SK-N-SH treated with all-trans-retinoic acid at 6 μM for 48 hours (cell line): ENCODE data around the gene HES5.

ENCODE experiments used
- ATAC-seq: fragments of 200-7000 bp; cut with Tn5 transposase; 3 replicates; pipeline ENCODE4 v1.9.1; 2020; ENCODE audit warnings: mild to moderate bottlenecking, moderate library complexity
- ARNTL ChIP-seq: fragments of 450-650 bp; formaldehyde crosslinking; IDR thresholded peaks from 2 replicates; pipeline ENCODE4 v1.5.0; 2020; ENCODE audit warnings: low read depth, mild to moderate bottlenecking, moderate library complexity, borderline replicate concordance
- BACH2 ChIP-seq: fragments of 250-450 bp; sonication (Bioruptor Pico); IDR thresholded peaks from 2 replicates; pipeline ENCODE4 v1.9.0; 2021; ENCODE audit warnings: mild to moderate bottlenecking, borderline replicate concordance
- CSDC2 ChIP-seq: fragments of 250-450 bp; sonication (Bioruptor Pico); IDR thresholded peaks from 2 replicates; pipeline ENCODE4 v1.5.0; 2020; ENCODE audit warnings: mild to moderate bottlenecking, moderate library complexity
- ESRRG ChIP-seq: fragments of 250-450 bp; sonication (Bioruptor Pico); IDR thresholded peaks from 2 replicates; pipeline ENCODE4 v1.6.1; 2021; ENCODE audit warnings: mild to moderate bottlenecking
- GLIS3 ChIP-seq: fragments of 250-450 bp; sonication (Bioruptor Pico); IDR thresholded peaks from 2 replicates; pipeline ENCODE4 v1.5.0; 2020; ENCODE audit warnings: mild to moderate bottlenecking, moderate library complexity
- ISL1 ChIP-seq: fragments of 250-450 bp; sonication (Bioruptor Pico); IDR thresholded peaks from 2 replicates; pipeline ENCODE4 v2.1.2; 2022; ENCODE audit warnings: mild to moderate bottlenecking, moderate library complexity
- OSR1 ChIP-seq: fragments of 250-450 bp; sonication (Bioruptor Pico); IDR thresholded peaks from 2 replicates; pipeline ENCODE4 v1.8.0; 2022; ENCODE audit warnings: moderate library complexity, mild to moderate bottlenecking, inconsistent platforms
- PPARA ChIP-seq: fragments of 250-450 bp; sonication (Bioruptor Pico); IDR thresholded peaks from 2 replicates; pipeline ENCODE4 v1.5.0; 2020; ENCODE audit warnings: mild to moderate bottlenecking, borderline replicate concordance
- TCF4 ChIP-seq: fragments of 250-450 bp; sonication (Bioruptor Pico); IDR thresholded peaks from 2 replicates; pipeline ENCODE4 v1.8.0; 2021; ENCODE audit warnings: mild to moderate bottlenecking, moderate library complexity, borderline replicate concordance
- ZC3H10 ChIP-seq: fragments of 250-450 bp; sonication (Bioruptor Pico); IDR thresholded peaks from 2 replicates; pipeline ENCODE4 v1.5.1; 2021; ENCODE audit warnings: mild to moderate bottlenecking, moderate library complexity
- ZFP3 ChIP-seq: fragments of 250-450 bp; sonication (Bioruptor Pico); IDR thresholded peaks from 2 replicates; pipeline ENCODE4 v1.5.0; 2020; ENCODE audit warnings: mild to moderate bottlenecking, moderate library complexity
- ZNF565 ChIP-seq: fragments of 450-650 bp; formaldehyde crosslinking; conservative IDR thresholded peaks from 2 replicates; pipeline ENCODE4 v1.5.0; 2020; ENCODE audit warnings: low read depth, mild to moderate bottlenecking, moderate library complexity
- ZNF8 ChIP-seq: fragments of 450-650 bp; formaldehyde crosslinking; IDR thresholded peaks from 2 replicates; pipeline ENCODE4 v1.5.0; 2020; ENCODE audit warnings: mild to moderate bottlenecking, moderate library complexity
- TF ChIP-seq, protein P1 (sequence below): fragments of 250-450 bp; sonication (Bioruptor Pico); IDR thresholded peaks from 2 replicates; pipeline ENCODE4 v1.8.0; 2020; ENCODE audit warnings: mild to moderate bottlenecking, moderate library complexity, borderline replicate concordance
- TF ChIP-seq, protein P2 (sequence below): fragments of 250-450 bp; sonication (Bioruptor Pico); IDR thresholded peaks from 2 replicates; pipeline ENCODE4 v1.5.1; 2021; ENCODE audit warnings: mild to moderate bottlenecking, moderate library complexity
- TF ChIP-seq, protein P3 (sequence below): fragments of 250-450 bp; sonication (Bioruptor Pico); IDR thresholded peaks from 2 replicates; pipeline ENCODE4 v1.5.1; 2020; ENCODE audit warnings: low read depth, mild to moderate bottlenecking, moderate library complexity
- TF ChIP-seq, protein P4 (sequence below): fragments of 250-450 bp; sonication (Bioruptor Pico); IDR thresholded peaks from 2 replicates; pipeline ENCODE4 v1.8.0; 2021; ENCODE audit warnings: low read depth, mild to moderate bottlenecking, moderate library complexity, borderline replicate concordance
- TF ChIP-seq, protein P5 (sequence below): fragments of 250-450 bp; sonication (Bioruptor Pico); IDR thresholded peaks from 2 replicates; pipeline ENCODE4 v1.5.0; 2020; ENCODE audit warnings: mild to moderate bottlenecking, moderate library complexity

The HES5 gene

DNA sequence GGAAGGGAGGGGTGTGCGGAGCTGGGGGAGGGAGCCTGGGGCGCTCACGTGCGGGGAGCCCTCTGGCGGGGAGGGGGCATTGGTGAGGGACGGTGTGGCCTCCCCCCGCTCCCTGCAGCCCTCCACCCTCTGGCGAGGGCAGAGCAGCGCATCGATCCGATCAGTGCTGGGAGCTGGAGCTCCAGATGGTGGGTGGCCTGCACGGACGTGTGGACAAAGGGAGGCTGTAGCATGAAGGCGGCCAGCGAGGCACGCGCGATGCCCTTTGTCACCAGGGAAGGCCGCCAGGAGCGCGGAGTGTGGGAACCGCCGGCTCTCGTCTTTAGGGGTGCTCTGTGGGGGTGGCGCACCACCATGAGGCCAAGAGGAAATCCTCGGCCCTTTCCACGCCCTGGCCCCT is 5.4 kb upstream of the HES5 start:
- no peak for TF ChIP-seq BACH2 (CRISPR knock-in tag)
- no peak for TF ChIP-seq PPARA
- no peak for TF ChIP-seq ISL1 (CRISPR knock-in tag)
- no peak for TF ChIP-seq ZNF8 (CRISPR knock-in tag)
- TF ChIP-seq, protein P1, sequence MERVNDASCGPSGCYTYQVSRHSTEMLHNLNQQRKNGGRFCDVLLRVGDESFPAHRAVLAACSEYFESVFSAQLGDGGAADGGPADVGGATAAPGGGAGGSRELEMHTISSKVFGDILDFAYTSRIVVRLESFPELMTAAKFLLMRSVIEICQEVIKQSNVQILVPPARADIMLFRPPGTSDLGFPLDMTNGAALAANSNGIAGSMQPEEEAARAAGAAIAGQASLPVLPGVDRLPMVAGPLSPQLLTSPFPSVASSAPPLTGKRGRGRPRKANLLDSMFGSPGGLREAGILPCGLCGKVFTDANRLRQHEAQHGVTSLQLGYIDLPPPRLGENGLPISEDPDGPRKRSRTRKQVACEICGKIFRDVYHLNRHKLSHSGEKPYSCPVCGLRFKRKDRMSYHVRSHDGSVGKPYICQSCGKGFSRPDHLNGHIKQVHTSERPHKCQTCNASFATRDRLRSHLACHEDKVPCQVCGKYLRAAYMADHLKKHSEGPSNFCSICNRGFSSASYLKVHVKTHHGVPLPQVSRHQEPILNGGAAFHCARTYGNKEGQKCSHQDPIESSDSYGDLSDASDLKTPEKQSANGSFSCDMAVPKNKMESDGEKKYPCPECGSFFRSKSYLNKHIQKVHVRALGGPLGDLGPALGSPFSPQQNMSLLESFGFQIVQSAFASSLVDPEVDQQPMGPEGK (CRISPR knock-in tag) = no peak
- TF ChIP-seq, protein P2, sequence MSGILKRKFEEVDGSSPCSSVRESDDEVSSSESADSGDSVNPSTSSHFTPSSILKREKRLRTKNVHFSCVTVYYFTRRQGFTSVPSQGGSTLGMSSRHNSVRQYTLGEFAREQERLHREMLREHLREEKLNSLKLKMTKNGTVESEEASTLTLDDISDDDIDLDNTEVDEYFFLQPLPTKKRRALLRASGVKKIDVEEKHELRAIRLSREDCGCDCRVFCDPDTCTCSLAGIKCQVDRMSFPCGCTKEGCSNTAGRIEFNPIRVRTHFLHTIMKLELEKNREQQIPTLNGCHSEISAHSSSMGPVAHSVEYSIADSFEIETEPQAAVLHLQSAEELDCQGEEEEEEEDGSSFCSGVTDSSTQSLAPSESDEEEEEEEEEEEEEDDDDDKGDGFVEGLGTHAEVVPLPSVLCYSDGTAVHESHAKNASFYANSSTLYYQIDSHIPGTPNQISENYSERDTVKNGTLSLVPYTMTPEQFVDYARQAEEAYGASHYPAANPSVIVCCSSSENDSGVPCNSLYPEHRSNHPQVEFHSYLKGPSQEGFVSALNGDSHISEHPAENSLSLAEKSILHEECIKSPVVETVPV = no peak
- no peak for TF ChIP-seq ZNF565 (CRISPR knock-in tag)
- TF ChIP-seq TCF4 (CRISPR knock-in tag) = no peak
- TF ChIP-seq, protein P3, sequence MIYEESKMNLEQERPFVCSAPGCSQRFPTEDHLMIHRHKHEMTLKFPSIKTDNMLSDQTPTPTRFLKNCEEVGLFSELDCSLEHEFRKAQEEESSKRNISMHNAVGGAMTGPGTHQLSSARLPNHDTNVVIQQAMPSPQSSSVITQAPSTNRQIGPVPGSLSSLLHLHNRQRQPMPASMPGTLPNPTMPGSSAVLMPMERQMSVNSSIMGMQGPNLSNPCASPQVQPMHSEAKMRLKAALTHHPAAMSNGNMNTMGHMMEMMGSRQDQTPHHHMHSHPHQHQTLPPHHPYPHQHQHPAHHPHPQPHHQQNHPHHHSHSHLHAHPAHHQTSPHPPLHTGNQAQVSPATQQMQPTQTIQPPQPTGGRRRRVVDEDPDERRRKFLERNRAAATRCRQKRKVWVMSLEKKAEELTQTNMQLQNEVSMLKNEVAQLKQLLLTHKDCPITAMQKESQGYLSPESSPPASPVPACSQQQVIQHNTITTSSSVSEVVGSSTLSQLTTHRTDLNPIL = no peak
- TF ChIP-seq, protein P4, sequence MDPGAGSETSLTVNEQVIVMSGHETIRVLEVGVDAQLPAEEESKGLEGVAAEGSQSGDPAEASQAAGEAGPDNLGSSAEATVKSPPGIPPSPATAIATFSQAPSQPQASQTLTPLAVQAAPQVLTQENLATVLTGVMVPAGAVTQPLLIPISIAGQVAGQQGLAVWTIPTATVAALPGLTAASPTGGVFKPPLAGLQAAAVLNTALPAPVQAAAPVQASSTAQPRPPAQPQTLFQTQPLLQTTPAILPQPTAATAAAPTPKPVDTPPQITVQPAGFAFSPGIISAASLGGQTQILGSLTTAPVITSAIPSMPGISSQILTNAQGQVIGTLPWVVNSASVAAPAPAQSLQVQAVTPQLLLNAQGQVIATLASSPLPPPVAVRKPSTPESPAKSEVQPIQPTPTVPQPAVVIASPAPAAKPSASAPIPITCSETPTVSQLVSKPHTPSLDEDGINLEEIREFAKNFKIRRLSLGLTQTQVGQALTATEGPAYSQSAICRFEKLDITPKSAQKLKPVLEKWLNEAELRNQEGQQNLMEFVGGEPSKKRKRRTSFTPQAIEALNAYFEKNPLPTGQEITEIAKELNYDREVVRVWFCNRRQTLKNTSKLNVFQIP (CRISPR knock-in tag) = no peak
- ATAC-seq = no peak

DNA sequence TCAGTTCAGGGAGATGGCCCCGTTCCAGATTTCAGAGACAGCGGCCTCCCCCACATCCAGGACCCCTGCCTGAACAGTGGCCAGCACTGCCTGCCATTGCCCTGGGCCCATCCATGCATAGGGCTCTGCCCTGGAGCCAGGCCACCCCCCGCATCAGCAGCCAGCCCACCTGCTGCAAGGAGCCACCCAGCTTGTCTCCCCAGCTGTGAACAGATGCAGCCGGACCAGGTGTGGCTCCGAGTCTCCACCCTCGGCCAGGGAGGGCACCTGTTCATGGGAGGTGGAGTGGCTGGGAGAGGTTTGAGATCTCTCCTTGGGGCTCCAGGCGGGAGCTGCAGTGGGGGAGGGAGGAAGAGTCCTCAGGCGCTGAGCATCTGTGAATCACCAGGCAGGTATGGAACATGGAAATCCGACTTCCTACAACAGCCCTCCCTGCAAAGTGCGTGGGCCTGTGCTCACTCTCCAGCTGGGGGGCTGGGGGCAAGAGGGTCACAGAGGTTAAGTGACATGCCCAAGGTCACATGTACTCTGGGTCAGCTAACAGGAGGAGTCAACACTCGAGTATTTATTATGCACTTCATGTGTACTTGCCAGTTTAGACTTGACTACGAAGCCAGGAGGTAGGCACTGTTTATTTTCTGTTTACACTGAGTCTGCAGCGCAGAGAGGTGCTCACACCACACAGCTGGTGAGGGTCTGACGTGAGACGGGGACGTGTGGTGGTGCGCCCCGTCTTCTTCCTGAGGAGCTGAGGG is 4.8 kb upstream of the HES5 start:
- TF ChIP-seq CSDC2 (CRISPR knock-in tag) (no peak), ESRRG (CRISPR knock-in tag) (no peak), ARNTL (CRISPR knock-in tag) (no peak), OSR1 (no peak), TCF4 (CRISPR knock-in tag) (no peak), GLIS3 (CRISPR knock-in tag) (no peak), ISL1 (CRISPR knock-in tag) (no peak), ZC3H10 (CRISPR knock-in tag) (no peak)
- TF ChIP-seq, protein P1 (CRISPR knock-in tag) = no peak
- TF ChIP-seq, protein P5, sequence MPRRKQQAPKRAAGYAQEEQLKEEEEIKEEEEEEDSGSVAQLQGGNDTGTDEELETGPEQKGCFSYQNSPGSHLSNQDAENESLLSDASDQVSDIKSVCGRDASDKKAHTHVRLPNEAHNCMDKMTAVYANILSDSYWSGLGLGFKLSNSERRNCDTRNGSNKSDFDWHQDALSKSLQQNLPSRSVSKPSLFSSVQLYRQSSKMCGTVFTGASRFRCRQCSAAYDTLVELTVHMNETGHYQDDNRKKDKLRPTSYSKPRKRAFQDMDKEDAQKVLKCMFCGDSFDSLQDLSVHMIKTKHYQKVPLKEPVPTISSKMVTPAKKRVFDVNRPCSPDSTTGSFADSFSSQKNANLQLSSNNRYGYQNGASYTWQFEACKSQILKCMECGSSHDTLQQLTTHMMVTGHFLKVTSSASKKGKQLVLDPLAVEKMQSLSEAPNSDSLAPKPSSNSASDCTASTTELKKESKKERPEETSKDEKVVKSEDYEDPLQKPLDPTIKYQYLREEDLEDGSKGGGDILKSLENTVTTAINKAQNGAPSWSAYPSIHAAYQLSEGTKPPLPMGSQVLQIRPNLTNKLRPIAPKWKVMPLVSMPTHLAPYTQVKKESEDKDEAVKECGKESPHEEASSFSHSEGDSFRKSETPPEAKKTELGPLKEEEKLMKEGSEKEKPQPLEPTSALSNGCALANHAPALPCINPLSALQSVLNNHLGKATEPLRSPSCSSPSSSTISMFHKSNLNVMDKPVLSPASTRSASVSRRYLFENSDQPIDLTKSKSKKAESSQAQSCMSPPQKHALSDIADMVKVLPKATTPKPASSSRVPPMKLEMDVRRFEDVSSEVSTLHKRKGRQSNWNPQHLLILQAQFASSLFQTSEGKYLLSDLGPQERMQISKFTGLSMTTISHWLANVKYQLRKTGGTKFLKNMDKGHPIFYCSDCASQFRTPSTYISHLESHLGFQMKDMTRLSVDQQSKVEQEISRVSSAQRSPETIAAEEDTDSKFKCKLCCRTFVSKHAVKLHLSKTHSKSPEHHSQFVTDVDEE (CRISPR knock-in tag) = no peak
- ATAC-seq = peak; percentile 48

DNA sequence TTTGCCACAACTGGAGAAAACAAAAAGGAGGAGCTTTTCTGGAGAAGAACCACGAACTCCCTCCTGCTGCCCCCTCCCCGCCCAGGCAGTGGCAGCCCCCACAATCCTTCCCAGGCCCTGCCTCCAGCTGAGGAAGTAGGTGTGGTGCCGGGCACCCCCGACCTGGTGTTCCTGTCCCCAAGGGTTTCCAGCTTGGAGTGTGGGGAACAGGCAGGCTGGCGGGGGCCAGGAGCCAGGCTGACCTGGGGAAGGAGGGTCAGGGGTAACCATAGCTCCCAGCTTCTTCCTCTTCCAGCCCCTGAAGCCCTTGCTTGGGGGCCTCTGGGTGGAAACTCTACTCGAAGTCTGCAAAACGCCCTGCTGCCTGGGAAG is 4.2 kb upstream of the HES5 start:
- ATAC-seq = no peak
- TF ChIP-seq, protein P3 = no peak
- TF ChIP-seq OSR1 (no peak), ZNF8 (CRISPR knock-in tag) (no peak), ZFP3 (CRISPR knock-in tag) (no peak), BACH2 (CRISPR knock-in tag) (no peak)
- TF ChIP-seq, protein P1 (CRISPR knock-in tag) = no peak
- TF ChIP-seq, protein P2 = no peak
